ENCODE results near the gene IDUA.

Gene IDUA

GRCh38 chr4:968621-969394, 18.0 kb upstream of the IDUA start:
- no peak for TF ChIP-seq CTCF (IDR thresholded peaks at IDR 0.05; ENCODE audit: low read depth, low read length)
- H3K4me3 ChIP-seq (ENCODE audit: low read depth, low read length), result no peak overlapping the region
- in situ Hi-C loops (cut with HindIII; ENCODE audit: low sequenced_read_pairs), result no loop called here
- DNase-seq (ENCODE audit: low read depth, low spot score), result no peak

GRCh38 chr4:970046-970745, 16.6 kb upstream of the IDUA start:
- no peak for TF ChIP-seq CTCF (IDR thresholded peaks at IDR 0.05; ENCODE audit: low read depth, low read length)
- no peak overlapping the region for H3K4me3 ChIP-seq (ENCODE audit: low read depth, low read length)
- in situ Hi-C loops (cut with HindIII; ENCODE audit: low sequenced_read_pairs), result no loop called here
- no peak for DNase-seq (ENCODE audit: low read depth, low spot score)

- no peak for DNase-seq (ENCODE audit: low read depth, low spot score)
- no peak for TF ChIP-seq CTCF (IDR thresholded peaks at IDR 0.05; ENCODE audit: low read depth, low read length)
- no peak overlapping the region for H3K4me3 ChIP-seq (ENCODE audit: low read depth, low read length)
- in situ Hi-C loops (cut with HindIII; ENCODE audit: low sequenced_read_pairs), result no loop called here
Measured at GRCh38 chr4:970854-971520, 15.9 kb upstream of the IDUA start.

- peak overlapping the region; percentile 53 for H3K4me3 ChIP-seq (ENCODE audit: low read depth, low read length)
- no peak for TF ChIP-seq CTCF (IDR thresholded peaks at IDR 0.05; ENCODE audit: low read depth, low read length)
- in situ Hi-C loops (cut with HindIII; ENCODE audit: low sequenced_read_pairs), result no loop called here
- no peak for DNase-seq (ENCODE audit: low read depth, low spot score)
Measured at GRCh38 chr4:971666-972500, 15.0 kb upstream of the IDUA start.

- no peak for TF ChIP-seq CTCF (IDR thresholded peaks at IDR 0.05; ENCODE audit: low read depth, low read length)
- in situ Hi-C loops (cut with HindIII; ENCODE audit: low sequenced_read_pairs), result no loop called here
- DNase-seq (ENCODE audit: low read depth, low spot score), result no peak
- peak overlapping the region; percentile 53 for H3K4me3 ChIP-seq (ENCODE audit: low read depth, low read length)
Measured at GRCh38 chr4:972651-973424, 14.0 kb upstream of the IDUA start.
